NB4 (cell line): ENCODE results near the gene DNAH1.

Experiments used
- CTCF ChIP-seq: IDR thresholded peaks from one replicate; pipeline ENCODE4 v1.5.1; 2012; ENCODE audit warnings: low read depth, low read length
- MAX ChIP-seq: IDR thresholded peaks from 2 replicates; pipeline ENCODE4 v1.6.1; 2011; ENCODE audit warnings: low read depth, low read length
- MYC ChIP-seq: IDR thresholded peaks from 2 replicates; pipeline ENCODE4 v1.6.1; 2011; ENCODE audit warnings: low read depth, low read length

- TF ChIP-seq MYC, result no peak
- no peak for TF ChIP-seq CTCF
- TF ChIP-seq MAX, result no peak
Measured at GRCh38 chr3:52431459-52432223, 115.5 kb downstream of the DNAH1 start.
